GM06990 (cell line): ENCODE measurements around the gene TRAF3.
A peak's percentile ranks its signal among the peaks of the same experiment; 100 is the strongest.

Experiments
- DNase-seq: peaks from one replicate; pipeline ENCODE4 v3.0.0-alpha.2; 2011; ENCODE audit not compliant: insufficient read length; ENCODE audit errors: extremely low read depth
- H3K27me3 ChIP-seq: replicated peaks from 2 replicates; pipeline ENCODE4 v1.6.0; 2011; ENCODE audit warnings: low read length; ENCODE audit not compliant: control insufficient read depth, insufficient read depth
- H3K36me3 ChIP-seq: 2 replicates; pipeline ENCODE4 v1.5.1; 2011; ENCODE audit warnings: low read length; ENCODE audit not compliant: control insufficient read depth, insufficient read depth
- H3K4me3 ChIP-seq: replicated peaks from 2 replicates; pipeline ENCODE4 v1.5.1; 2011; ENCODE audit warnings: low read depth, mild to moderate bottlenecking, control low read depth, low read length
- TF ChIP-seq, protein P1 (sequence below): IDR thresholded peaks from 2 replicates; pipeline ENCODE4 v1.5.1; 2011; ENCODE audit warnings: low read length, control low read depth, mild to moderate bottlenecking, inconsistent platforms; ENCODE audit not compliant: insufficient read depth, poor library complexity, severe bottlenecking

The TRAF3 gene

GRCh38 chr14:102757646-102758045 is 19.6 kb upstream of the TRAF3 start:
- DNase-seq, result peak; percentile 52
- TF ChIP-seq, protein P1, sequence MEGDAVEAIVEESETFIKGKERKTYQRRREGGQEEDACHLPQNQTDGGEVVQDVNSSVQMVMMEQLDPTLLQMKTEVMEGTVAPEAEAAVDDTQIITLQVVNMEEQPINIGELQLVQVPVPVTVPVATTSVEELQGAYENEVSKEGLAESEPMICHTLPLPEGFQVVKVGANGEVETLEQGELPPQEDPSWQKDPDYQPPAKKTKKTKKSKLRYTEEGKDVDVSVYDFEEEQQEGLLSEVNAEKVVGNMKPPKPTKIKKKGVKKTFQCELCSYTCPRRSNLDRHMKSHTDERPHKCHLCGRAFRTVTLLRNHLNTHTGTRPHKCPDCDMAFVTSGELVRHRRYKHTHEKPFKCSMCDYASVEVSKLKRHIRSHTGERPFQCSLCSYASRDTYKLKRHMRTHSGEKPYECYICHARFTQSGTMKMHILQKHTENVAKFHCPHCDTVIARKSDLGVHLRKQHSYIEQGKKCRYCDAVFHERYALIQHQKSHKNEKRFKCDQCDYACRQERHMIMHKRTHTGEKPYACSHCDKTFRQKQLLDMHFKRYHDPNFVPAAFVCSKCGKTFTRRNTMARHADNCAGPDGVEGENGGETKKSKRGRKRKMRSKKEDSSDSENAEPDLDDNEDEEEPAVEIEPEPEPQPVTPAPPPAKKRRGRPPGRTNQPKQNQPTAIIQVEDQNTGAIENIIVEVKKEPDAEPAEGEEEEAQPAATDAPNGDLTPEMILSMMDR, result no peak
- Histone ChIP-seq H3K4me3 (no peak overlapping the region), H3K27me3 (no peaks in the 10 kb centered on the region), H3K36me3 (no peaks in the 10 kb centered on the region; the same call in 1 of the 2 replicates)

GRCh38 chr14:102758087-102758486 is 19.2 kb upstream of the TRAF3 start:
- DNase-seq, result no peak
- H3K36me3 ChIP-seq, result no peaks in the 10 kb centered on the region; the same call in 1 of the 2 replicates
- TF ChIP-seq, protein P1, result no peak
- no peaks in the 10 kb centered on the region for H3K27me3 ChIP-seq
- H3K4me3 ChIP-seq, result no peak overlapping the region

DNA sequence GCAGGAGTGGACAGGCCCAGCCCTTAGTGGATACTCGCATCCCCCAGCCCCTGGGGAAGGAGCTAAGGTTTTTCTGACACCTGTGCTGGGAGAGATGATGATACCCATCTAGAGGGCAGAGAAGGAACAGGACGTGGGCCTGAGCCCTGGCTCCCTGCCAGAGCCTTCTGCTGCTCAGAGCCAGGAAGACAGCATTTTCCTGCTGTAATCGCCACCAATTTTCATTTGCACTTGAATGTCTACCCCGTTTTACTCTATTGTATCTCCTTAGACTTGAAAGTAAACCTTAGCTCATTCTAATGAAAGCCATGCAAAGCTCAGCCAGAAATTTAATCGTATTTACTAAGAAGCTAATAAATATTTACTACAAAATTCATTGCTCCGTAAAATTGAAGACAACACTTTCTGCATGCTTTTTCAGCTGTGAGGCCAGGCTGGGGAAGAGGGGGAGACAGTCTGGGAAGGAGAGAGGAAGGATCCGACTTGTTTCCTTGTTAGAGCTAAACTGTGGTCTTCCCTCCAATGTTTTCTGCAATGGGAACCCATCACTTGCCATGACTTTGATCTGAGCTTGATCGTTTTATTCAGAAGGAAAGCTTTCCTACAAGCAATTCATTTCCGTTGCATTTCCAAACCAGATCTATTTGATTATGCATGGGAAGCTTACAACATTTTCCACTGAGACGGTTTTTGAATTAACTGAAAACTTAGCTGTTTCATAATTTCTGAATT is 17.6 kb upstream of the TRAF3 start:
- Histone ChIP-seq H3K36me3 (no peaks in the 10 kb centered on the region), H3K4me3 (no peak overlapping the region), H3K27me3 (no peaks in the 10 kb centered on the region)
- TF ChIP-seq, protein P1, result no peak
- no peak for DNase-seq

- H3K27me3 ChIP-seq, result no peaks in the 10 kb centered on the region
- H3K36me3 ChIP-seq, result no peaks in the 10 kb centered on the region
- no peak for DNase-seq
- TF ChIP-seq, protein P1, result no peak
- H3K4me3 ChIP-seq, result no peak overlapping the region
Observed at GRCh38 chr14:102760496-102761193, 16.6 kb upstream of the TRAF3 start.

- Histone ChIP-seq H3K36me3 (no peaks in the 10 kb centered on the region), H3K4me3 (no peak overlapping the region), H3K27me3 (no peaks in the 10 kb centered on the region)
- TF ChIP-seq, protein P1, result no peak
- DNase-seq, result no peak
Observed at GRCh38 chr14:102761206-102761605, 16.0 kb upstream of the TRAF3 start.
